Progenitor cell of endocrine pancreas (in vitro differentiated cells): Measurements from ENCODE around the gene ETV4. TPM values are rescaled to one million over a fixed set of nuclear protein-coding genes. Genes with fewer than 3 reads are reported as not detected.

Source experiments
- DNase-seq: peaks from one replicate; pipeline ENCODE4 v3.0.0; 2021; ENCODE audit warnings: low spot score; ENCODE audit not compliant: unreplicated experiment
- H3K27ac Mint-ChIP-seq: 2 replicates; pipeline ENCODE4 v1.8.0; 2021; ENCODE audit warnings: mild to moderate bottlenecking, moderate library complexity, mixed read lengths
- H3K27me3 Mint-ChIP-seq: 2 replicates; pipeline ENCODE4 v1.8.0; 2021; ENCODE audit warnings: mixed read lengths
- H3K36me3 Mint-ChIP-seq: 2 replicates; pipeline ENCODE4 v1.8.0; 2022; ENCODE audit warnings: mixed read lengths; ENCODE audit not compliant: insufficient read depth
- H3K4me1 Mint-ChIP-seq: 2 replicates; pipeline ENCODE4 v1.8.0; 2021; ENCODE audit warnings: low read depth, mixed read lengths
- H3K4me3 Mint-ChIP-seq: 2 replicates; pipeline ENCODE4 v1.8.0; 2021; ENCODE audit warnings: low read depth, mild to moderate bottlenecking, moderate library complexity, mixed read lengths
- H3K9me3 Mint-ChIP-seq: 2 replicates; pipeline ENCODE4 v1.8.0; 2021; ENCODE audit warnings: low read depth, mixed read lengths
- total RNA-seq: library from RNA; stranded (reverse); gene quantifications from 2 replicates; pipeline ENCODE4 v1.2.1, GENCODE V29; 2021
- TF ChIP-seq, protein P1 (sequence below): fragments of 200-600 bp; sonication (generic); IDR thresholded peaks from one replicate; pipeline ENCODE4 v1.5.0; 2021; ENCODE audit warnings: antibody characterized with exemption, mild to moderate bottlenecking; ENCODE audit not compliant: unreplicated experiment

The ETV4 gene
- total RNA-seq, 1 donor from 2014 or later, result 84.3 TPM

DNA sequence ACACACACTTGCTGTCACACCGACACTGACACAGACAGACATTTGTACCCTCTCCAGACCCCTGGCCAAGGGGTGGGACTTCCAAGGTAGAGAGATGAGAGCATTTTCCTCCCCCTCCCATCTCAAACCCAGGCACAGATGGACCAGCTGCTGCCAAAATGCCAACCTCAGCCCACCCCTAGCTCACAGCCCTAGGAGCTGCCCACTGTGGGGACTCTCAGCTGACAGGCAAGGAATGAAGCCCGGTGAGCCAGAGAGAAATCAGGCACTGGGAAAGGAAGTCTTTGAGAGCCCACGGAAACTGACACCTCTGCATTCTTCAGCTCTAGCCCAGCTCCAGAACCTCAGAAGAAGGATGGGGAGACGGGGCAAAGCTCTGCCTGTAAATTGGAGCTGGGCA is 2.8 kb downstream of the ETV4 start:
- Mint-ChIP-seq H3K27me3 (peaks cover 16% of the 10 kb centered on the region), H3K36me3 (peaks cover 4% of the 10 kb centered on the region), H3K4me1 (peaks cover 50% of the 10 kb centered on the region), H3K4me3 (peak overlapping the region; percentile 84), H3K27ac (no peak overlapping the region), H3K9me3 (no peaks in the 10 kb centered on the region)
- TF ChIP-seq, protein P1, sequence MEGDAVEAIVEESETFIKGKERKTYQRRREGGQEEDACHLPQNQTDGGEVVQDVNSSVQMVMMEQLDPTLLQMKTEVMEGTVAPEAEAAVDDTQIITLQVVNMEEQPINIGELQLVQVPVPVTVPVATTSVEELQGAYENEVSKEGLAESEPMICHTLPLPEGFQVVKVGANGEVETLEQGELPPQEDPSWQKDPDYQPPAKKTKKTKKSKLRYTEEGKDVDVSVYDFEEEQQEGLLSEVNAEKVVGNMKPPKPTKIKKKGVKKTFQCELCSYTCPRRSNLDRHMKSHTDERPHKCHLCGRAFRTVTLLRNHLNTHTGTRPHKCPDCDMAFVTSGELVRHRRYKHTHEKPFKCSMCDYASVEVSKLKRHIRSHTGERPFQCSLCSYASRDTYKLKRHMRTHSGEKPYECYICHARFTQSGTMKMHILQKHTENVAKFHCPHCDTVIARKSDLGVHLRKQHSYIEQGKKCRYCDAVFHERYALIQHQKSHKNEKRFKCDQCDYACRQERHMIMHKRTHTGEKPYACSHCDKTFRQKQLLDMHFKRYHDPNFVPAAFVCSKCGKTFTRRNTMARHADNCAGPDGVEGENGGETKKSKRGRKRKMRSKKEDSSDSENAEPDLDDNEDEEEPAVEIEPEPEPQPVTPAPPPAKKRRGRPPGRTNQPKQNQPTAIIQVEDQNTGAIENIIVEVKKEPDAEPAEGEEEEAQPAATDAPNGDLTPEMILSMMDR, result no peak
- DNase-seq, result no peak

DNA sequence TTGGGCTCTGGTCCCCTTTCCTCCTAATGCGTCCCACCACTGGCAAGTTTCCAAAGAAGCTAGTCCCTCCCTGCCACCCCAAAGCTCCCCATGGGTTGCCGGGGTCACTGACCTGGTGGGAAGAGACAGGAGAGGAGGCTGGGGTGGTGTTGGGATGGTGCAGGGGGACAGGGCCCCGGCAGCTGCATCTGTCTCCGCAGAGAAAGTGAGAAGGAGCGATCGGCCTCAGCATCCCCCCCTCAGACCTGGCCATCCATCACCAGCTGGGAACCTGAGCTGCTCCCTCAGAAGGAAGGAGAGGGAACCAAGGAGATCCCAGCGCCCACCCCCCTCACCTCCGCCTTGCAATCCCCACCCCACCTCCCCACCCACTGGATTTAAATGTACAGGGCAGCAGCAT is 3.3 kb downstream of the ETV4 start:
- TF ChIP-seq, protein P1, result no peak
- H3K27ac Mint-ChIP-seq, result no peak overlapping the region
- no peak overlapping the region for H3K4me3 Mint-ChIP-seq
- peaks cover 50% of the 10 kb centered on the region for H3K4me1 Mint-ChIP-seq
- H3K9me3 Mint-ChIP-seq, result no peaks in the 10 kb centered on the region
- H3K27me3 Mint-ChIP-seq, result peaks cover 14% of the 10 kb centered on the region
- no peak for DNase-seq
- H3K36me3 Mint-ChIP-seq, result peaks cover 4% of the 10 kb centered on the region

DNA sequence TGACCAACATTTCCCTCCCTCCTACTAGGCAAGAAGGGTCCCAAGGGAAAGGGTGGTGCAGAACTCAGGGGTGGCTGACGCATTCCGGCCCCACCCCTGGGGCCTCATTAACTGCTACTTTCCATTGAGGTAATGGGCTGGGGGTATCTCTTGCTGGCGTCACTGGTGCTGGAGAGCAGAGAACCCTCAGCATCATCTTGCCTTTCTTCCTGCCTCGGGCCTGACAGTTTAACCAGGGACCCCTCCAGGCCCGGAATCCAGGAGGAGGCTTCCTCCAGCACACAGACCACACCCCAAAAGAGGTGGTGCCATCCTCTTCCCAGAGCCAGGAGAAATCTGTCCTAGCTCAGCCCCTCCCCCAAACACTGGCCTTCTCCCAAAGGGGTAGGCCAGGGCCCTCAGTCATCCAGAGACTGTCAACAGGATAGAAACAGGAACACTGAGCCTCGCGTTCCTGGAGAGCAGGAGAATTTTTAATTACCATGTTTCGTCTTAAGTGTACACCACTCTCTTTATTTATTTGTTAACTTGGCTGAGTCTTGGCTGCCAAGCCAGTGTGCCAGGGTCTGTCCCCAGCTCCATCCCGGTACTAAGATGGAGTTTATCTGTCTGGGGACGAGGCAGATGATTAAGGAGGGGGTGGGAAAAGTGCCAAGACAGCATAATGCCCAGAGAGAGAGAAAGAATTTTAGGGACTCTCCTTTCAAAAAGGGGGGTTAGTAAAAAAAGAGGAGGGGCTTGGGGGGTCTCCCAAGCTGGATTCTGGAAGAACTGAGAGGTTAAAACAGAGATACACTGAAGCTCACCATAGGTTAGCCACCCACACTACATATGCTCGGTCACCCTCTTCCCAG is 5.1 kb downstream of the ETV4 start:
- H3K27ac Mint-ChIP-seq, result no peak overlapping the region
- no peak overlapping the region for H3K4me3 Mint-ChIP-seq
- H3K4me1 Mint-ChIP-seq, result peaks cover 38% of the 10 kb centered on the region
- H3K27me3 Mint-ChIP-seq, result no peaks in the 10 kb centered on the region
- TF ChIP-seq, protein P1, result no peak
- no peaks in the 10 kb centered on the region for H3K9me3 Mint-ChIP-seq
- no peak for DNase-seq
- peaks cover 8% of the 10 kb centered on the region for H3K36me3 Mint-ChIP-seq

DNA sequence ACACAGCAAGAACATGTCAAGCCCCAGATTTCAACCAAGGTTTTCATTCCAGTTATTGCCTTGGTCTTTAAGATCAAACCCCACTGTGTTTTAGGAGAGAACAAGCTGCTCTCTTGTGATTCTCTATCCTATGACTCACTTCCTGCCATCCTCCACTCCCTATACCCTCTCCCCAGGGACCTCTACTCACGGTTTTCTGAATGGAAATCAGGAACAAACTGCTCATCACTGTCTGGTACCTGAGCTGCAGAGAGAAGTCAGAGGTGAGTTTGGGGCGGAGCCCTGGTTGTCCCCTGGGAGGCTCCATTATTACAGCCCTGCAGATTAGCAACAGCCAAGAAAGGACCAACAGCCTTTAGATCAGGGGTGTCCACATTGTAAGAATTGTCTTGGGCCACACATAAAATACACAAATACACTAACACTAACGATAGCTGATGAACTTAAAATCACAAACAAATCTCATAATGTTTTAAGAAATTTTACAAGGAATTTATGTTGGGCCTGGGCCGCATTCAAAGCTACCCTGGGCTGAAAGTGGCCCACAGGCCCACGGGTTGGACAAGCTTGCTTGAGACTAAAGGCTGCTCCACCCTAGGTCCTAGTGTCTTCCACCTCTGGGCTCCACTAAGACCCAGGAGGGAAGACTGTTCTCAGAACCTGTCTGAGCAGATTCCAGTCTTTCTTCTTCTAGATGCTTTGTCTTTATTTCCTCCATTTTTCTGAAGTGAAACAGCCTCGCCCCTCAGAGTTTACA is 9.7 kb downstream of the ETV4 start:
- H3K27me3 Mint-ChIP-seq, result no peaks in the 10 kb centered on the region
- peaks cover 18% of the 10 kb centered on the region for H3K4me1 Mint-ChIP-seq
- H3K9me3 Mint-ChIP-seq, result no peaks in the 10 kb centered on the region
- H3K27ac Mint-ChIP-seq, result peak overlapping the region; percentile 16
- no peak overlapping the region for H3K4me3 Mint-ChIP-seq
- no peak for DNase-seq
- TF ChIP-seq, protein P1, result no peak
- H3K36me3 Mint-ChIP-seq, result peaks cover 12% of the 10 kb centered on the region

DNA sequence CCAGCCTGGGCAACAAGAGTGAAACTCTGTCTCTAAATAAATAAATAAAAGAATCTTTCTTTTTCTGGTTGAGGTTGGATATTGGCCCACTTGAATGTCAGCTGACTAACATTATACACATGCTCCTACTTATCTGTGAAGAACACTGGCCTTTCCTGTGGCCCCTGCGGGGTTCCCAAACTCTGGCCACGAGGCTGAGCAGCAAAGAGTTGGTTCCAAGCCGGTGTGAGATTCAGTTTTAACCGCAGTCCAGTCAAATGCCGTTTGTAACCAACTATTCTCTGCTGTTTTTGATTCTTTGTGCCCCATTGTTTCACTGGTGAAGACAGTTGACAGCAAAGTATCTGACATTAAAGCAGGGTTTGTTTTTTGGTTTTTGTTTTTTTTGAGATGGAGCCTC is 11.2 kb downstream of the ETV4 start:
- TF ChIP-seq, protein P1, result no peak
- H3K36me3 Mint-ChIP-seq, result peaks cover 12% of the 10 kb centered on the region

More for the DNA sequence above, 11.2 kb downstream of the ETV4 start:
- H3K9me3 Mint-ChIP-seq, result no peaks in the 10 kb centered on the region
- no peak overlapping the region for H3K27ac Mint-ChIP-seq
- peaks cover 26% of the 10 kb centered on the region for H3K4me1 Mint-ChIP-seq
- no peak for DNase-seq
- H3K4me3 Mint-ChIP-seq, result no peak overlapping the region
- no peaks in the 10 kb centered on the region for H3K27me3 Mint-ChIP-seq
